Myocyte (in vitro differentiated cells): Measurements from ENCODE around the gene MANSC4. TPM values are rescaled to one million over a fixed set of nuclear protein-coding genes. Genes with fewer than 3 reads are reported as not detected.

Source experiments
- DNase-seq: peaks from one replicate; pipeline ENCODE4 v3.0.0-alpha.2; 2012; ENCODE audit warnings: low read depth
- polyA plus RNA-seq: library from polyadenylated mRNA; unstranded; fragments of >200 nt; gene quantifications from one replicate; pipeline ENCODE4 v1.2.1, GENCODE V29; 2012; ENCODE audit warnings: missing spikeins
- total RNA-seq: library from RNA; depleted of rRNA; stranded (reverse); fragments of >200 nt; gene quantifications from 2 replicates; pipeline ENCODE4 v1.2.3, GENCODE V29; 2014

MANSC4 gene
- total RNA-seq, result not detected in 2 replicates
- not detected for polyA plus RNA-seq

DNA sequence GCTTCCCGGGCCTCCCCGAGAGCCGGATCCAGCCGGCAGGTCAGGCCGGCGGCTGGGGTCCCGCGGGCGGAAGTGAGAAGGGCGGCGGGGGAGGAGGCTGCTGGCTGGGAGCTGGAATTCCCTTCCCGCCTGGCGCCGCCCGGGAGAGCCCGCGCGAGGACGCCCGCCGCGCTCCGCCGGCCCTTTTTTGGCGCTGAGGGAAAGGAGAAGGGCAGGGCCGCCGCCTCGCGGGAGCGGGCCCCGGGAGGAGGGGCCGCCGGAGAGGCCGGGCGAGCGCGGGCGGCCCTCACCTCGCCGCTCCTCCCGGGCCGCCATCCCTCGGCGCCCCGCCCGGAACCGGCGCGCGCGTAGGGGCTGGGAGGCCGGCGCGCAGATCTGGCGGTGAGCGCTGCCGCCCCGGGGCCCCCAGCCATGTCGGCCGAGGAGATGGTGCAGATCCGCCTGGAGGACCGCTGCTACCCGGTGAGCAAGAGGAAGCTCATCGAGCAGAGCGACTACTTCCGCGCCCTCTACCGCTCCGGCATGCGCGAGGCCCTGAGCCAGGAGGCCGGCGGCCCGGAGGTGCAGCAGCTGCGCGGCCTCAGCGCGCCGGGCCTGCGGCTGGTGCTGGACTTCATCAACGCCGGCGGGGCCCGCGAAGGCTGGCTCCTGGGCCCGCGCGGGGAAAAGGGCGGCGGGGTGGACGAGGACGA, at the start of gene MANSC4, which contains the start of gene KLHL42:
Gene MANSC4, minus strand, starts transcription at position 317 of the 692 bp plus-strand sequence. CDS start 8,960 bp downstream, outside the sequence.
Gene KLHL42, plus strand, starts transcription at position 314 of the 692 bp plus-strand sequence. Its CDS starts 98 bp downstream, at position 412.
- DNase-seq, result peak; percentile 81

DNA sequence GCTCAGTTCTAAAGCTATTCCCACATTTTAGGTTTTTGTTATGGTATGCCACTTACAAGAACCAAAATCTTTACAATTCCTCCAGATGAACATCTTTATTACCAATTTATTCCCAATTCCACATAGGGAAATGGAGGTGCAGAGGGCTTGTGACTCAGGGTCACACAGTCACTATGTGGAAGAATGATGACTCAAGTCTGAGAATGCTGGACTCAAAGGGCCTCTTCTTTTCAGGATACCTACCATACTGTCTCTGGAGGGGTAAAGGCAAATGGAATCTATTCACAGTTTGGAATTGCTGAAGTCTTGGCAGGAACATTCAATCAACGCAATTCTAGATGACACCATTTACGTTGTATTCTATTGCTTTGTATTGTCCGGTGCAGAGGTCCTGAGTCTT, 48.2 kb upstream of the MANSC4 start:
- no peak for DNase-seq

GRCh38 chr12:27826076-27826475, 46.0 kb upstream of the MANSC4 start:
- DNase-seq, result no peak

GRCh38 chr12:27824126-27824842, 44.2 kb upstream of the MANSC4 start:
- no peak for DNase-seq

- DNase-seq, result no peak
Observed at GRCh38 chr12:27823038-27823437, 43.0 kb upstream of the MANSC4 start.

- DNase-seq, result no peak
Observed at GRCh38 chr12:27822076-27822712, 42.2 kb upstream of the MANSC4 start.

- peak; percentile 91 for DNase-seq
Observed at GRCh38 chr12:27821259-27821973, 41.4 kb upstream of the MANSC4 start.

DNA sequence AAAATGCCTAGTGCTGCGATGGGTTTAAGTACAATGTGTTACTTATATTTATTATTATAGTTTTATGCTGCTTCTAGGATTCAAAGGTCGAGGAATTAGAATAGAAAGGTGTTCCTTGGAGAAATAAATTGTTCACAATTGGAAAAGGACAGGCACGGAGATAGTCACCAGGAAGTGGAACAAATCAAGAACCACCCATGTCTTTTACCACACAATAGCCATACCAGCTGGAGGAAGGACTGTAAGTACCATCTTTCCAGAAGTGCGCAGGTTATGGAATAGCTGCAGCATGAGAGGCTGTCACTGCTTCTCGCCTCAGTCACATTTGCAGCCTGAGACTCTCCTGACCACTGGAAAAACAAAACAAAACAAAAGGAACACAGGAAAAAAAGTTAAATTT, 40.5 kb upstream of the MANSC4 start:
- DNase-seq, result no peak

- peak; percentile 68 for DNase-seq
Observed at GRCh38 chr12:27818401-27818918, 38.4 kb upstream of the MANSC4 start.

DNA sequence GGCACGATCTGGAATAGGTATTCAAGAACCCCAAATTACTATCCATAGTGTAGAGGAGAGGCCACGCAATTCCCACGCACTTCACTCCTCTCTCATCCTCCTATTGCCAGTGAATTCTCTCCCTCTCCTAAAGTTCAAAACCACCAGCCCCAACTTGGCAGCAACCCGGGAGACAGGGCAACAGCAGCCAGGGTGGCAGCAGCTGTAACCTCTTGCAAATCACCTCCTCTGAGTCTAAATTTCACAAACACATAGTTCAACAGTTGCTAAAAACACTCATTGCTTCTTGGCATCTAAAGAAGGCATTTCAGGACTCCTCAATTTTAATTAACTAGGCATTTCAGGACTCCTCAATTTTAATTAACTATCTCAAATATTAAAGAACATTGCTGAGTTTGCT, 37.7 kb upstream of the MANSC4 start:
- DNase-seq, result peak; percentile 40

DNA sequence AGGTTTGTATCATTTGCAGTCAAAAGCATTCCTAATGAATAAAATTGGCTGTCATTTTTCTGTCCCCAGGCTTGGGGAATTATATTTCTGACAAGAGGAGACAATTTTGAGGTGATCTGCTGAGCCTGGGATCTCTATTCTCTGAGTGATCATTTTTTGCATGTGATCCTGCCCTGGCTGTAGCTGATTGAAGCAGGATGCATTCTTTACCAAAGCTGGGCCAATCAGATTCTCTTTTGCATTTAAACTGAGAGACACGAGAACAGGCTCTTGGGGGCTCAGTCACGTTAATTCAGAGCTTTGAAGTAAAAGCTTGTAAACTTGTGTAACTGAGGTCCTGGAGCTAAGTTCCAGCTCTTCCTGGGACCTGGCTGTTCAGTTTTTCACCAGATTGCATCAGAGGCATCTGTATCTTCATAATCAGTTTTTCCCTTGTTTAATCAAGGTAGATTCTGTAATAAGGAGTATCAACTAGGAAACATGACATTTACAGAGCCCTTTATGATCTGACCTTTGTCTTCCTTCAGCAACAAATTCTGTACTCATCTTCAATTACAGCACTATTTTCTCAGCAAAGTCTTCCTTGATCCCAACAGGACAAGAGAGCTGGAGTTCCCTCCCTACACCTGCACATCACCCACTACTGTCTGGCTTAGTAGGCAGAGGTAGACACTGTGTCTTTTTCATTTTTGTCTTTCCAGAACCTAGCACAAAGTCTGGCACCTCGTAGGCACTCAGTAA, 35.0 kb upstream of the MANSC4 start:
- DNase-seq, result no peak

DNA sequence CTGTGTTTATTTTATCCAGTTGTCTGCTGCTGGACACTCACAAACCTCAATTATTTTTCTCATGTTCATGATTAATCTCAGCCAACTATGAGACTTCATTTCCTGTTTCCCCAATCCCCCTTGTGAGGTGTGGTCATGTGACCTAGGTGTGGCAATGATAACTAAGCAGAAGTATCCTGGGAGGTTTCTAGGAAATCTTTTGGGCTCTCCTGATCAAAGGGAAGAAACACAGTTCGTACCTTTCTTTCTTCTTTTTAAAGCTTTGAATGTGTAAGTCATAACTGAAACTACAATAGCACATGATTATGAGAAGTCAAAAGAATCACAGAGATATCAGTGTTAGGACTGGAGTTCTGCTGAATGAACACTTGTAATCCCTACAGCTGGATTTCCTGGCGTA, 34.4 kb upstream of the MANSC4 start:
- DNase-seq, result no peak

GRCh38 chr12:27812502-27812901, 32.5 kb upstream of the MANSC4 start:
- DNase-seq, result no peak

DNA sequence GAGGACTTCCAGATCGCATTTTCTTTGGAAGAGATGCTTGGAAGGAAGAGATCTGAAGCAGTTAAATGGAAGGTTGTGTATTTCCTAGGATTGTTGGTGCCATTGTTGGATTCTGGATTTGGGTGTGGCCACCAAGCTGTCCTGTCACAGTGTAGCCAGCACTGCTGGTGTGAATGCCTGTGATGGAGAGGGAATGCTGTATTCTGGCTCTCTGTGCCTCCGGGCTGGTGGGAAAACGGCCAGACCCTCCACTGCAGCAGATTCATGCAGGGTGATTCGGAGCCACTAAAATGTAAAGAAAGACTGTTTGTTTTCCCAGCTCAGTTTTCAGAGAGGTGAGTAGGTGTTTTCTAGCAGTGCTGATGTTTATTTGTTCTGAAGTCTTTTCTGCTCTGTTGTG, 30.7 kb upstream of the MANSC4 start:
- DNase-seq, result no peak

GRCh38 chr12:27808841-27809240, 28.8 kb upstream of the MANSC4 start:
- DNase-seq, result no peak

GRCh38 chr12:27807063-27807703, 27.1 kb upstream of the MANSC4 start:
- no peak for DNase-seq

DNA sequence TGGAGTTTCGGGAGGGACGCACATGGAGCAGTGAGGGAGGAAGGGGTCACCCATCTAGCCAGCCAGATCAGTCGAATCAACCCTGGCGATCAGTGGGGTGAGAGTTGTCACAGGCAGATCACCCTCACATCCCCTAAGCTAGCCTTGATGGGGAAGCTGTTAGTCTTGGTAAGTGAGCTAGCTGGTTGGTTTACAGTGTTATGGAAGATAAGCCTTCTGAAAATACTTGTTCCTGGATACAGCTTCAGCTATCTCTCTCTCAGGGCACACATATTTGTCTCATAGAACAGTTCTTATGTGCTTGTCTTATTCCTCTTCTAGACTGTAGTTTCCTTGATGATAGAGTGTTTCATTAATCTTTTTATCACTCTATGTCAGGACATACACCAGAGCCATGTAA, 26.2 kb upstream of the MANSC4 start:
- DNase-seq, result no peak

- DNase-seq, result no peak
Observed at GRCh38 chr12:27805238-27805637, 25.2 kb upstream of the MANSC4 start.

DNA sequence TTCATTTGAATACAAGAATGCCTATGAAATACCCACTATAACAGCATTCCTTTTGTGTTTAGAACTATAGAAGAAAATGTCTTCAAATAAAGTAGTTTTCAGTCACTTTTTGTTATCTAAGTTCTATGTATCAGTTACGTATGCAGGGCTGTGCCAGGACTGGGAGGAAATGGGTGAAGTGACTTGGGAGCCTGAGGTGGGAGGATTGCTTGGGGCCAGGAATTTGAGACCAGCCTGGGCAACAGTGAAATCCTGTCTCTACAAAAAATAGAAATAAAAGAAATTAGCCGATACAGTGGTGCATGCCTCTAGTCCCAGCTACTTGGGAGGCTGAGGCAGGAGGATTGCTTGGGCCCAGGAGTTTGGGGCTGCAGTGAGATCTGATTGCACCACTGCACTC, 22.9 kb upstream of the MANSC4 start:
- no peak for DNase-seq

- DNase-seq, result no peak
Observed at GRCh38 chr12:27802511-27802910, 22.5 kb upstream of the MANSC4 start.
